Hematopoietic multipotent progenitor cell treated with erythropoietin and hydrocortisone succinate and interleukin-3 and kit ligand, for 8 days (in vitro differentiated cells): ENCODE measurements around the gene MIF4GD.
"Not testable (repeated sequence)": the region's sequence is repeated elsewhere in the genome, so short reads cannot be mapped to it uniquely, and the experiment has no call there.

Experiments
- DNase-seq: peaks from one replicate; pipeline ENCODE4 v3.0.0-alpha.2; 2015

The MIF4GD gene

DNA sequence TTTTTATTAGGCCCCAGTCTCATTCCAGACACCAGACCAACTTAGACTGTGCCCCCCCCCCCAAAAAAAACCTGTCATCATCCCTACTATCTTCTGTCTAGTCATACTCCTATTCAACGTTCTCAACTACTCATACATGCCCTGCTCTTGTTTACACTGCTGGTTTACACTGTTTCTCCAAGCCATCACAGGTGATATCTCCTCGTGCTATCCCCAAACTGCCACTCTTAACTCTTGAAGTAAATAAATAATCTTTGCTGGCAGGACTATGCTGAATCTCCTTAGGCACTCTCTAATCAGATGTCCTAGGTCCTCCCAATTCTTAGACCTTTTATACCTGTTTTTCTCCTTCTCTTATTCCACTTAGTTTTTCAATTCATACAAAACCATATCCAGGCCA, 13.8 kb downstream of the MIF4GD start:
- not testable (repeated sequence) for DNase-seq

DNA sequence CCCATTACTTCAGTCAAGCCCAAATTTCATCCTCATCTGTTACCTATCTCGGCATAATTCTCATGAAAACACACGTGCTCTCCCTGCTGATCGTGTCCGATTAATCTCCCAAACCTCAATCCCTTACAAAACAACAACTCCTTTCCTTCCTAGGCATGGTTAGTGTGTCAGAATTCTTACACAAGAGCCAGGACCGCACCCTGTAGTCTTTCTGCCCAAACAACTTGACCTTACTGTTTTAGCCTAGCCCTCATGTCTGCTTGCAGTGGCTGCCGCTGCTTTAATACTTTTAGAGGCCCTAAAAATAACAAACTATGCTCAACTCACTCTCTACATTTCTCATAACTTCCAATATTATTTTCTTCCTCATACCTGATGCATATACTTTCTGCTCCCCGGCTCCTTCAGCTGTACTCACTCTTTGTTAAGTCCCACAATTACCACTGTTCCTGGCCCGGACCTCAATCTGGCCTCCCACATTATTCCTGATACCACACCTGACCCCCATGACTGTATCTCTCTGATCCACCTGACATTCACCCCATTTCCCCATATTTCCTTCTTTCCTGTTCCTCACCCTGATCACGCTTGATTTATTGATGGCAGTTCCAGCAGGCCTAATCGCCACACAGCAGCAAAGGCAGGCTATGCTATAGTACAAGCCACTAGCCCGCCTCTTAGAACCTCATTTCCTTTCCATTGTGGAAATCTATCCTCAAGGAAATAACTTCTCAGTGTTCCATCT, 14.9 kb downstream of the MIF4GD start:
- not testable (repeated sequence) for DNase-seq

DNA sequence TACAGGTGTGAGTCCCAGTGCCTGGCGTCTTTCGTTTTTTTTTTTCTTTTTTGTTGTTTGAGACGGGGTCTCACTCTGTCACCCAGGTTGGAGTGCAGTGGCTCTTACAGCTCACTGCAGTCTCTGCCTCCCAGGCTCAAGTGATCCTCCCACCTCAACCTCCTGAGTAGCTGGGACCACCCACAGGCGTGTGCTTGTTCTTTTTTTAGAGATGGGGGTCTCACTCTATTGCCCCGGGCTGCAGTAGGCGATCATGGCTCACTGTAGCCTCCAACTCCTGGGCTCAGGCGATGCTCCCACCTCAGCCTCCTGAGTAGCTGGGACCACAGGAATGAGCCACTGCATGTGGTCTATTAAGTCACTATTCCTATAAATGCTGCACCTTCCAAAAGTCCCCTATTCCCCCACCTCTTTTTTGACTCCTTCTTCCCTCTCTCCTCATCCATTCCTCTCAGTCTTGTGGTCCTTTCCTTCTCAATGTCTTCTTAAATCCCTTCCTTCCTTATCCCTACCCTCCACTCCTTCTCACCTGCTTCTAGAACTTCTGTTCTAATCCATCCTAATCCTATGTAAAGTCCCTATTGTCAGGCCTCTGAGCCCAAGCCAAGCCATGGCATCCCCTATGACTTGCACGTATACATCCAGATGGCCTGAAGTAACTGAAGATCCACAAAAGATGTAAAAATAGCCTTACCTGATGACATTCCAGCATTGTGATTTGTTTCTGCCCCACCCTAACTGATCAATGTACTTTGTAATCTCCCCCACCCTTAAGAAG, 18.8 kb downstream of the MIF4GD start:
- DNase-seq, result no peak

DNA sequence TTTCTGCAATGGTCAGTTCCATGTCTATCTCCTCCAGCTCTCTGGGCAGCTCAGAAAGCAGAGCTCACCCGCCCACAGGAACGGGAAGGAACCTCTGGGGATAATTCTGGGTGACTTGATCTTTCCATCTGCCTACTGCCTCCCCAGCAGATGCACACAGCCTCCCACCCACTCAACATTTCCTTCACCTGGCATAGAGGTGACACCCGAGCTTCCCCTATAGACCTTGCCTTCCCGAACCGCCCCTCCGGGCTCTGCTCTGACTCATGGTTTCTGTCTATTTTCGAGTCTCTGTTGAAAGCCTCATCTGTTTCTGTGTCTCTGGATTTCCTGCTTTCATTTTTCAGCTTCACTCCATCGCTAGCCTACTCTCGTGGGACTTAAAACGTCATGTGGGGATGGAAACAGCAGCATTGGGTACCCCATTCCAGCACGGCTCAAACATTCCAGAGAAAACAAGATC, 21.0 kb downstream of the MIF4GD start:
- DNase-seq, result no peak

DNA sequence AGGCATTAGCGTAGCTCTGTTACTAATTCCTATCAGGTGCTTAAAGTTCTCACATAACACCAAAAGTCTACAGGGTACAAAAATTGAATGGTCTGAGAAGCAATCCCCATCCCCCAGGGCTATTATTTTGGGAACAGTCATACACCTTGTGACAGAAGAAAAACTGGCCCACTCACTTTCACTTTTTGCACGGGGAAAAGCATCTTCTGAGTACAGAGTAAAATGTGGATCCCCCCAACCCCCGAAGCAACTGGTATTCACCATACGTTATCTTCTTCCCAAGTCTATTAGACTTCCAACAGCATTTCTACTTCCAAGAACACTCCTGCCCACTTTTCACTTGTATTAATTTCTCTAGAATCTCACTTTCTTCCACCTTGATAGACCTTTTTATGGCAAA, 21.5 kb downstream of the MIF4GD start:
- no peak for DNase-seq

DNA sequence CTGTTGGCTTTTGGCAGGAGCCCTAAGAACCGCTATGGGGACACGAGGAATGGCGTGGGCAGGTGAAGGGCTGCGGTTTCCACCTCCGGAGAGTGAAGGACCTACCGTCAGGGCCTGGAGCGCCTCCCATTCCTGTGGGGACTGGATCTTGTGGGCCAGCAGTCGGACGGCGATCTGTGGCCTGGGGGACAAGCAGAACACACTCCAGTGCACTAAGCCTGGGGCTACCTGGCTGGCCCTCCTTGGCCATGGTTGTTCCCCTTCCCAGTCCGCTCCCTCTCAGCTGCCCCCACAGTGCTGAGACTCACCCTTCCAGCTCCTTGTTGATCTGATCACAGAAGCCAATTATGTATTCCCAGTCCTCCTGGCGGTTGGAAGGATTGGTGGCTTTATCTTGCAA, 24.6 kb downstream of the MIF4GD start:
- no peak for DNase-seq

DNA sequence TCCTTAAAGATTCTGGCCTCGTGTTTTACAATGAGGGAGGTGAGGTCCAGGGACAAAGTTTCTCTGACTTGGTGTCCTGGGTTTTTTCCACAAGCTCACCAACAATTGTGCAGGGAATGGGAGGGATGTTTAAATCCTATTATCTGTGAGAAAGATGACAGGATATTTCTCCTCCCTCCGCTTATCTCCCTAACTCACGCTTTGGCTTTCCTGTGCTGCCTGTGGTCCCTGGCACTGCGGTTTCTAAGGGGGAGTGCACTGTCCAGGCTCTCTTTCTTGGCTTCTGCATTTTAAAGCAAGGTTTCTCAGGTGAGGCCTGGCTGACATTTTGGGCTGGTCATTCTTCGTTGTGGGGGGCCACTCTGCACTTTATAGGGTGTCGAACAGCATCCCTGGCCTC, 26.0 kb downstream of the MIF4GD start:
- DNase-seq, result no peak

DNA sequence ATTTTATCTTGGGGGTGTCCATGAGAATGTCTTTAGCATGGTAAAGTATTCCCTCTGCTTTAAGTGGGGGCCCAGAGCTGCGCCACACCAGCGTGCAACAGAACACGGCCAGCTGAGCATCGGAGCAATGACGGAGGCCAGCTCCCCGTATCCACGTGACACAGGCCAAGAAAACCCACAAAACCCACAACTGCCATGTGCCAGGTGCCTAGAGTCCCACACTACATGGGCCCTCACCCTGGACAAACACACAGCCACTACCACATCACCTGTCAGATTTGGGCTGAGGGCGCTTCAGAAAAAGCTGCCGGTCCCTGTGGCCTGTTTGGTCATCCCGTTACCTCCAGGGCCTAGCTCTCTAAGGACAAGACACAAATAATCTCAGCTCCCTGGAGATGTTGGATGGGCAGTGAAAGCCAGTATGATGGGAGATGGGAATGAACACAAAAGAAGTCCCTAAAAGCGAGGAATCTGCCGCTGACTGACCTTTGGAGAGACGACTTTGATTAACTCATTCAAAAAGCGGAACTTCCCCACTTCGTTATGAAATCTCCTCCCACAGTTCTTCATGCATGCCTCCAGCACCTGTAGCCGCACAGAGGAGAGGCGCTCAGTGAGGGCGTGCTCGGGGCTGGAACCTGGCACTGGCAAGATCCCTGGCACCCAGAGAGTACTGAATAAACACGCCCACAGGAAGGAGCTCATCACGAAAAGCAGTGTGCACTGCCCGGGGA, 26.7 kb downstream of the MIF4GD start:
- no peak for DNase-seq

DNA sequence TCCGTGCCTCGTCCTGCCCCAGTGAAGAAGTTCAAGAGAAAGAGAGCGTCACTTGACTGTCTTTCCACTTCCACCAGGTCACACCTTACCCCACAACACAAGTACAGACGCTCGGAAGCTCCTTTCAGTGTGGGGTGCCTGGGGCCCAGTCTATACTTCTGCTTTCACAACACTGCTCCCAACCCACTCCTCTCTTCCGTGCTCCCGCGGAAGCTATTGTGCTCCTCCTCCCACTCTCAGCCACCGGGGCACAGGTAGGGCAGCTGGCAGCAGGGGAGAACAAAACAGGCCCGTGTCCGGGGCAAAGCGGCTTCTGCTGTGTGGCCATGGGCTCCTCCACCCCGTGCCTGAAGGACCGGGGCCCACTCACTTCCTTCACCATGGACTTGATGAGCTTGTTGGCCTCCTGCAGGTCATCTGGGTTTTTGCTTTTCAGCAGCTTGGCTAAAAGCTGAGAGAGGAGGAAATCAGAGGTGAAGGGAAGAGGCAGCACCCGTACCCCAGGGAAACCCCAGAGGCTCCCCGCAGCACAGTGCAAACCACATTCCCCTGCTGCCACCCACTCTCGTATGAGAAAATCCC, 28.5 kb downstream of the MIF4GD start:
- DNase-seq, result no peak

DNA sequence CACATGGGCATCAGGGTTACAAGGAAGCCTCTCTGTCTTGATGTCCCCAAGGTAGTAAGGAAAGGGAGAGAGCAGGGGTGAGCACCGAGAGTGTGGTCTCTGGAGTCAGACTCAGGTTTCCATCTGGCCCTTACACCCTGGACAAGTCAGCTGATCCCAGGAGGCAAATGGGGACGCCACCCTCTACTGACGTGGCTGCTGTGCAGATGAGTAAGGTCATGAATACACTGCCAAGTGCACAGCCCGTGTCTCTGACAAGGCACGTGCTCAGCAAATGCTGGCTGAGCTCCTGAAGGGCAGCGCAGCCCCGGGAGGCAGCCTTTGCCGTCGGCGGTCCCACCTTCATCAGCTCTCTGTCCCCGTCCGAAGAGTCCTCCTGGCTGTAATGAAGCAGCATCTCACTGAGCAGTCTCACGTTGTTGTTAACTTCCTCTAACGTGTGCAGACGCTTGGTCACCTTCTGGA, 29.0 kb downstream of the MIF4GD start:
- no peak for DNase-seq

DNA sequence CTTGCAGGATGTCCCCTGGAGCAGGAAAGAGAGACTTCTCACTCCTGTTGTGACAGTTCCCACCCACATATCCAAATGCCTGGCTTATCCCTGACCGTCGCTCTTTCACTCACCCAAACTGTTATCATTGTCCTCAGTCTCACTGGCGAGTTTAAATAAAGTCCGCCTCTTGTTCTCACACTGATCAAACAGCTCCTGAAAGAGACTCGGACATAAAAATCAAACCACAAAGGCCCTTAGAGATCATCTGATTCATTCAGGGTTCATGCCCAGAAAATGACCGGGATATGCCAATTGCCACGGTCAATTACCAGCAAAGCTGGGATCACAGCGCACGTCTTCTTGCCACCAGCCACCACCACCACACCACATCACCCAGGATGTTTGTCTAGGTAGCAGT, 29.5 kb downstream of the MIF4GD start:
- DNase-seq, result no peak

DNA sequence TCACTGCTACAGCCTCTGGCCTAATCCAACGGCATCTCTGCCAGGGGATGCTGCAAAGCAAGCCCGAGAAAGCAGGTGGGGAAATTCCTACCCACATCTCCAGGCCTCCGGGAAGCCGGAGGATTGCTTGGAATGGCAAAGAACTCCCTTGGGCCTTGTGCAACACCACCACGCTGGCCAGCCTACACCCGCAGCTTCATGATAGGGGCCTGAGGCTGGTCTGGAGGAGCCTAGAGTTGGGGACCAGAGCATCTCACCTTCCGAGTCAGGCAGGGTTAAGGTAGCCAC, 29.9 kb downstream of the MIF4GD start:
- no peak for DNase-seq

DNA sequence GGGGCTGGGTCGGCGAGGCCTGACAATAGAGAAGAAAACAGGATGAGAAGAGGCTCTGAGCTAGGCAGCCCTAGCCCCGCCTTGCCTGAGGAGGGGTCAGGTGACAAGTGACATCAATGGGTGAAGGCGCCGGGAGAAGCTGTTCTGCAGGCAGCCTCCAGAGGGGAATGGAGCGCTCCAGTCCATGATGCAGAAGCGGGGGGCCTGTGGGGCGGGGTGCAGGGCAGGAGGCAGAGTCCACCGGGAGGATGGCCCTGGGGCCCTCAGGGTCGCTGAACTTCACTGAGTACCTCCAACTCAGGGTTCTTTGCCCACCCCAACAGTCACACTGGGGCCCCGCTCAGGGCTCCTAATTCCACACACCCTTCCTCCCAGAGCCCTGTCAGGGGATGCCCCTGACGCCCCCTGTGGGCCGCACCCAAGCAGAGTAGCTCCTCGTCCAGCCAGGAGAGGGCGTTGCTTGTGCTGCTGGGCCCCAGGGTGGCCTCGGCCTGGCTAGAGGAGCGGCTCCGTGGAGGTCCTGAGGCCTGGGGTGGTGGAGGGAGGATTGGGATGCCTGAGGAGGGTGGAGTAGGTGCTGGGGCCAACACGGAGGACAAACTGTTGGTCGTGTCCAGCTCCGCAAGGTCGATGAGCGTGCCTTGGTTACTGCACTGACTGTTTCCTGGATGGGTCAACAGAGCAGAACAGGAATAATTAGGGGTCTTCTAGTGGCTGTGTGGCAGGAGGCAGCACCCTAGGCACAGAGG, 30.5 kb downstream of the MIF4GD start:
- DNase-seq, result peak; percentile 53

DNA sequence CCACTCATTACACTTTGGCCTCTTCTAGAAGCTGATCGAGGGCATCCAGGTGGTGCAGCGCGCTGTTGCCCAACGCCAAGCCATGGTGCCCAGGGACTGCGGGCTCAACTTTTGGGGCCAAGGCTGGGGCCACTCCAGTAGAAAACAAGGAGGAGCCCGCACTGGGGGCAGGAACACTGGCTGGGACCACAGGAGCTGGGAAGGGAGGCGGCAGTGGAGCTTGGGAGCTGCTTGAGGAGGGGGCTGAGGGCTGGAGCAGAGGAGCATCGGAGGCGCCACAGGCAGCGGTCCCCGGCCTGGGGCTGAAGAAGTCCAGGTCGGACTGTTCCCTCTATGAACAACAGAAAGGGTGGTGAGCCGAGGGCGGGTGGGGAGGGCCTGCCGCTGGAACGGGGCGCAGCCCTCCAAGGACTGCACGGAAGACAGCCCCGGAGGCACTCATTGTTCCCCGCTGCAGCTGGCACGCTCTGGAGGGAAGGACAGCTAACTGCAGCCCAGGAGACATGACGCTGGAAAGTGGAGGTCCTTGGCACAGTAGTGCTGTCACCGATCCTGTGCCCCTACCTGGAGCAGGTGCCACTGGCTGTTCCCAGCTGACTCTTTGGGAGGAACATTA, 31.1 kb downstream of the MIF4GD start:
- no peak for DNase-seq

DNA sequence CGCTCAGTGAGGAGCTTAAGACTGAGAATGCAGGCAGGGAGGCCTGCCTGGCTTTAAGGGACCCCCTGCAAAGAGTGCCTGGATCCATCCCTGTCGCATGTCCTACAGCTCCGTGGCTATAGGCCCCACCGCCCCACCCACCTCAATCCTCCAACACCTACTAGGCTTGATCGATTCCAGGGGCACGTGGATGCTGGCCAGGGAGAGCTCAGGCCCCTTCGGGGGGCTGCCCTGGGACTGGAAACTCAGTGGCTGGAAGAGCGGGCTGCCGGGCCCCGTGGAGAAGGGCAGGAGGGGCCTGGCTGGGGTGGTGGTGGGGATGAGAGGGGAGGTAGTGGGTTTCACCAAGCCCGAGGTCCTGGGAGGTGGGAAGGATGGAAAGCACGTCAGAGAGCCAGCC, 31.8 kb downstream of the MIF4GD start:
- DNase-seq, result no peak

DNA sequence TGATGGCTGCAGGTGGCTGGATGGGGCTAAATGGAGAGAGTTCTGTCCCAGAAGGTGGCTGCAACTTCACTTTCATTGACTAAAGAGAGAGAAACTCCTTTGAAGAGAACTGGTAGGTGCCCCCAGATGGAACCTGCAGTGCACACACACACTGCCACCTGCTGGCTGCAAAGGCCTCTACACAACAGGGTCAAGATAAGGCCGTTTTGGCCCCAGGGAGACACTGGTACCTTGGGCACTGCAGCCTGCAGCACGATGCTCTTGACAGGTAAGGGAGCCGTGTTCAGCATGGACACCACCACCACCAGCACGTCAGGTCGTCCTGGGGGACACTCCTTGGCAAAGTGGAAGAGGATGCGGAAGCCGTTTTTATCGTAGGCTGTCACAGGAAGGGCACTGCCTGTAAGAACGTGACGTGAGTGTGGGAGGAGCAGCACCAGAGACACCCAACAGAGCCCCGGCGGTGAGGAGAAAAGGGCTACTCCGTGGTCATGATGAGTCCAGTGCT, 32.3 kb downstream of the MIF4GD start:
- DNase-seq, result peak; percentile 81

DNA sequence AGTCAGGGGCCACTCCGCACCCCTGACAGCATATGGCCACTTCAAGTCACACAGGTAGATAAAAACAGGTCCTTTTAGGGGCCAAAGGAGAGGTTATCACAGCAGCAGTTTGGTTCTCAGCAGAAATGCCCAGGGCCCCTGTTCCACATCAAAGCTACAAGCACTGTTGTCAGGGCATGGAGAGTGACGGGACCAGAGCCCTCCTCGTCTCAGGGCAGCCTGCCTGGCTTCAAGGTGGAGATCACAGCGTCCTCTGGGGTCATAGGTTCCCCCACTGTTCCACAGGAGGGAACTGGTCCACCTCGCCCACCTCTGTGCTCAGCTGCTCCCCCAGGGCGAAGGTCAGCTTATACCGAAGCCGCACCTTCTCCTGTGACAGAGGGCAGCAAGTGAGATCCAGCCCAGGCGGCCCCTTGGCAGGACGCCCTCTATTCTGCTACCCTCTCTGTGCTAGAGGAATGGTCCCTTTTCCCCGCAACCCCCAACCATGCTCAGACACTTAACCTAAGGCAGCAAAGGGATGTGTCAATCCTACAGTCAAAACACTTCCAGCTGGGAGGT, 32.9 kb downstream of the MIF4GD start:
- DNase-seq, result no peak

DNA sequence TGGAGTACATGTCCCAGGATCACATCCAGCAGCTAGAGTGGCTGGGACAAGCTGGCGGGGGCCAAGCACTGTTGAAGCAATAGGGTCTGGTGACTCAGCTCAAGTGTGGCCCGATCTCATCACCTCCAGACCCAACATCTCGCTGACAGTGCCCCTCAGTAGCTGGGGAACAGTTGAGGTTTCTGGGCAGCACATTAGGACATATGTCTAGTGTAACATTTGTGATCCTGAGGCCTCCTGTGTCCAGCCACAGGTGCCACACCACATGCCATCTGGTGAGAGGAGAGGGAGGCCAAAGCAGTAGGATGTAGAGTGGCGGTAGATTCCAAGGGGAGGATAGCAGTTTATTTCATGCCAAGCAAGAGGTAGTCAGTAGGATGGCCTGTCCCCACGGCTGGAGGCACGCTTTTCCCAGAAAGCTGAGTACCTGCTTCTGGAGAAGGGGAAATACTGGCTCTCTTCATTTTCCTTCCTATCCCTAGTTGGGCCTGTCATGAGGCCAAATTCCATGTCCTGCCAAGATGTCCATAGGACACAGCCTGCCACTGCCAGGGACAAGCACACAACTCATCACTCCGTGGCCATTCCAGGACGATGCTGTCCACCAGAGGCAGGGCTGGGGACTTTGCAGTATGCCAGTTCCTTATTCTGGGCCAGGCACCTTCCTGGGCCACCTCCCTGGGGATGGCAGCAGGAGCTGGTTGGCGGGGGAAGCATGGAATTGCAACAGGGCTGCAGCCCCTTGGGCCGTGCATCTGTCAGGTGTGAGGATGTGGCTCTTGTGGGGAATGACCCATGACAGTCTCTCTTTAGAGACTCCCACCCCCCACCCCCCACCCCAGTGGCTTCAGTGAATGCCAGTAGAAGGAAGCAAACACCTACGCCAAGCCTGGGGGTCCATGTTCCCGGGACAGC, 33.7 kb downstream of the MIF4GD start:
- DNase-seq, result no peak

DNA sequence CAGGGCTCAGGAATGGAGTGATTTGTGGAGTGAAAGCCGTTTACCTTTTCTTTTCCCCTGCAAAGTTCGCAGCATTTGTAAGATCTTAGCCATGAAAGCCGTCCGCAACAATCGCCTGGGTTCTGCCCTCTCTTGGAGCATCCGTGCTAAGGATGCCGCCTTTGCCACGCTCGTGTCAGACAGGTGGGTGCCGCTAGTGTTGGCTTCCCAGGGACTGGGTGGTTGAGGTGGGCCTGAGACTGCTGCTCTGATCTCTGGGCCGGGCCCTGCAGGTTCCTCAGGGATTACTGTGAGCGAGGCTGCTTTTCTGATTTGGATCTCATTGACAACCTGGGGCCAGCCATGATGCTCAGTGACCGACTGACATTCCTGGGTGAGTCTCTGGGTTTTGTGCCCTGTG, 38.2 kb downstream of the MIF4GD start:
- no peak for DNase-seq

DNA sequence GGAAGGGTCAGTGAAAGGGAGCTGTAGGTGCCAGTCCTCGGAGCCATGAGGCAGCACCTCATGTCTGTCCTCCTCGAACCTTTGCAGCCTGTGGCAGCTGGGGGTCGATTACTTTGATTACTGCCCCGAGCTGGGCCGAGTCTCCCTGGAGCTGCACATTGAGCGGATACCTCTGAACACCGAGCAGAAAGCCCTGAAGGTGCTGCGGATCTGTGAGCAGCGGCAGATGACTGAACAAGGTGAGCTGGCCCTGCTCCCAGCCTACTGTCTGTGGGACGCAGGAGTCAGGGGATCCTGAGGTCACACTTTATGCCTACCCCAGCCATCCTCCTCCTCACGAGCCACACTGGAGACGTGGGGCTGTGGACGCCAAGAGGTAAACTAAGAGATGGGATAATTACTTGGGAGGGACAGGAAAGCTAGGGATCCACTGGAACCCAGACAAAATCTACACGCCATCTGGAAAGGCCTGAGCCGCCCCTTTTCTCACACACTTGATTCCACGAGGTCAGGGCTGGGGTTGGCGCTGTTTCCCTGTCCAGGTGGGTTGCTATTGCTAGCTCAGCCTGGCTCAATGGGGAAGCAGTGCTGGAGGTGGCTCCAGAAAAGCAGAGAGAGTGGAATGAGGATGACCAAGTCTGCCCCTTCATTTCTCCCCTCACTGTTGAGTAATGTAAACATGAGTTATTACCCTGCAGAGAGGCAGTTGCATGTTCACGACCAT, 39.1 kb downstream of the MIF4GD start:
- no peak for DNase-seq
